SK-N-SH (cell line): Measurements from ENCODE around the gene ZNF8. TPM values are rescaled to one million over a fixed set of nuclear protein-coding genes. Genes with fewer than 3 reads are reported as not detected.

Experiments
- CTCF ChIA-PET: fragments of 300-600, 350-600 bp; formaldehyde crosslinking; extraction: SDS; loops from one replicate; lab custom pipeline; 2021; lab: Yijun Ruan, JAX
- POLR2A ChIA-PET: fragments of 350-600 bp; sonication (Branson Sonifier 250); formaldehyde crosslinking; extraction: SDS; loops from one replicate; lab custom pipeline; 2020; ENCODE audit warnings: antibody characterized with exemption, inconsistent platforms; lab: Yijun Ruan, JAX
- DNase-seq: peaks from one replicate; pipeline ENCODE4 v3.0.0; 2012
- H2AFZ ChIP-seq: fragments of 200-600 bp; sonication (generic); 2 replicates; pipeline ENCODE4 v1.8.1; 2016; ENCODE audit warnings: antibody characterized with exemption, mild to moderate bottlenecking, low read depth
- H3F3A ChIP-seq: fragments of 200-600 bp; sonication (generic); replicated peaks from 2 replicates; pipeline ENCODE3; 2016; ENCODE audit warnings: antibody characterized with exemption, mild to moderate bottlenecking; ENCODE audit not compliant: insufficient read depth
- H3K27ac ChIP-seq, 2 experiments: fragments of 200-500 bp in 1 of 2; fragments of 200-600 bp in 1 of 2; sonication (Bioruptor generic) in 1 of 2; sonication (generic), shearing (Covaris generic) in 1 of 2; 2 replicates each; pipeline versions ENCODE4 v1.5.1 to v1.6.1; 2014 to 2016; ENCODE audit warnings: low read depth in 2 of 2, inconsistent platforms in 1 of 2, low read length in 1 of 2, mild to moderate bottlenecking in 1 of 2, mixed read lengths in 1 of 2
- H3K27me3 ChIP-seq: fragments of 200-600 bp; sonication (generic), shearing (Covaris generic); 2 replicates; pipeline ENCODE4 v1.6.1; 2016; ENCODE audit warnings: mixed run types; ENCODE audit not compliant: insufficient read depth
- H3K36me3 ChIP-seq, 2 experiments: fragments of 200-500 bp in 1 of 2; fragments of 200-600 bp in 1 of 2; sonication (Bioruptor generic) in 1 of 2; sonication (generic) in 1 of 2; replicated peaks in 1 of 2; 2 replicates each; pipeline versions ENCODE3 to v1.5.1; 2014 to 2016; ENCODE audit warnings: low read length in 1 of 2, mild to moderate bottlenecking in 1 of 2; ENCODE audit not compliant: insufficient read depth in 2 of 2, control insufficient read depth in 1 of 2
- H3K4me1 ChIP-seq, 2 experiments: fragments of 200-500 bp in 1 of 2; fragments of 200-600 bp in 1 of 2; sonication (Bioruptor generic) in 1 of 2; sonication (generic), shearing (Covaris generic) in 1 of 2; 2 replicates each; pipeline versions ENCODE4 v1.5.1 to v1.6.1; 2014 to 2016; ENCODE audit warnings: low read depth in 1 of 2, low read length in 1 of 2, mixed run types in 1 of 2; ENCODE audit not compliant: insufficient read depth in 2 of 2, control insufficient read depth in 1 of 2
- H3K4me2 ChIP-seq: fragments of 200-600 bp; sonication (generic), shearing (Covaris generic); 2 replicates; pipeline ENCODE4 v1.6.1; 2017; ENCODE audit warnings: mixed run types
- H3K4me3 ChIP-seq, 2 experiments: fragments of 200-500 bp in 1 of 2; fragments of 200-600 bp in 1 of 2; sonication (Bioruptor generic) in 1 of 2; sonication (generic), shearing (Covaris generic) in 1 of 2; 2 replicates each; pipeline versions ENCODE4 v1.5.1 to v1.8.1; 2014 to 2016; ENCODE audit warnings: low read depth in 2 of 2, inconsistent platforms in 1 of 2, low read length in 1 of 2, mild to moderate bottlenecking in 1 of 2, mixed read lengths in 1 of 2, moderate library complexity in 1 of 2
- H3K79me2 ChIP-seq: fragments of 200-600 bp; sonication (generic); 2 replicates; pipeline ENCODE4 v1.8.1; 2017; ENCODE audit warnings: mild to moderate bottlenecking; ENCODE audit not compliant: insufficient read depth
- H3K9ac ChIP-seq: fragments of 200-600 bp; sonication (generic); 2 replicates; pipeline ENCODE4 v1.6.1; 2017; ENCODE audit warnings: mixed run types
- H3K9me2 ChIP-seq: fragments of 200-600 bp; sonication (generic); 2 replicates; pipeline ENCODE4 v1.6.1; 2017; ENCODE audit warnings: mixed run types
- H3K9me3 ChIP-seq: fragments of 200-600 bp; sonication (generic); 2 replicates; pipeline ENCODE4 v1.6.1; 2017; ENCODE audit warnings: mixed run types, mild to moderate bottlenecking, moderate library complexity
- H4K20me1 ChIP-seq: fragments of 200-600 bp; sonication (generic); 2 replicates; pipeline ENCODE4 v1.6.1; 2017; ENCODE audit warnings: mild to moderate bottlenecking, mixed run types; ENCODE audit not compliant: insufficient read depth
- CHD2 ChIP-seq: fragments of 150-350 bp; IDR thresholded peaks from 2 replicates; pipeline ENCODE4 v1.6.1; 2018; ENCODE audit warnings: low read length; ENCODE audit not compliant: partially characterized antibody
- EP300 ChIP-seq, 2 experiments: IDR thresholded peaks; 2 replicates each; pipeline versions ENCODE4 v1.4.0 to v1.6.1; 2012; ENCODE audit warnings: borderline replicate concordance in 1 of 2, low read depth in 1 of 2, low read length in 1 of 2
- FOSL2 ChIP-seq: IDR thresholded peaks from 2 replicates; pipeline ENCODE4 v1.4.0; 2012; ENCODE audit warnings: low read depth, mild to moderate bottlenecking, moderate library complexity, borderline replicate concordance
- GABPA ChIP-seq: IDR thresholded peaks from 2 replicates; pipeline ENCODE4 v1.4.0; 2012; ENCODE audit warnings: low read depth, mild to moderate bottlenecking
- GATA2 ChIP-seq: sonication (generic); formaldehyde crosslinking; IDR thresholded peaks from 2 replicates; pipeline ENCODE4 v1.5.0; 2020; ENCODE audit warnings: mild to moderate bottlenecking, missing genetic modification reagents
- MEF2A ChIP-seq: IDR thresholded peaks from 2 replicates; pipeline ENCODE4 v1.4.0; 2012; ENCODE audit warnings: low read depth, borderline replicate concordance
- NFIC ChIP-seq: IDR thresholded peaks from 2 replicates; pipeline ENCODE4 v1.4.0; 2012; ENCODE audit warnings: borderline replicate concordance
- NRF1 ChIP-seq: IDR thresholded peaks from 2 replicates; pipeline ENCODE4 v1.6.1; 2012; ENCODE audit warnings: low read depth, mild to moderate bottlenecking, low read length
- RCOR1 ChIP-seq: fragments of 150-350 bp; IDR thresholded peaks from 2 replicates; pipeline ENCODE4 v1.6.1; 2017; ENCODE audit warnings: antibody characterized with exemption, low read length
- RFX5 ChIP-seq: IDR thresholded peaks from 2 replicates; pipeline ENCODE4 v1.6.1; 2012; ENCODE audit warnings: mild to moderate bottlenecking, improper control_type of control experiment, low read length
- RXRA ChIP-seq: IDR thresholded peaks from 2 replicates; pipeline ENCODE4 v1.4.0; 2012; ENCODE audit warnings: low read depth, mild to moderate bottlenecking, borderline replicate concordance
- SMC3 ChIP-seq: IDR thresholded peaks from 2 replicates; pipeline ENCODE4 v1.6.1; 2012; ENCODE audit warnings: low read depth, low read length, improper control_type of control experiment
- TCF12 ChIP-seq: IDR thresholded peaks from 2 replicates; pipeline ENCODE4 v1.4.0; 2012
- TEAD4 ChIP-seq: IDR thresholded peaks from 2 replicates; pipeline ENCODE4 v1.4.0; 2012; ENCODE audit warnings: mild to moderate bottlenecking, borderline replicate concordance; ENCODE audit not compliant: insufficient read depth
- WGBS: methylation state at CpG from one replicate; pipeline ENCODE4 v1.1.6; 2017; ENCODE audit warnings: low lambda C conversion rate; 5-methylcytosine and 5-hydroxymethylcytosine counted together
- polyA plus RNA-seq, 3 experiments: library from polyadenylated mRNA; depleted of rRNA; stranded (reverse); fragments of >200 nt; gene quantifications; 2 replicates each; pipeline ENCODE4 v1.2.3, GENCODE V29; 2012
- TF ChIP-seq, protein P1 (sequence below): IDR thresholded peaks from 2 replicates; pipeline ENCODE4 v1.4.0; 2012; ENCODE audit warnings: low read depth
- TF ChIP-seq, protein P2 (sequence below): fragments of 150-350 bp; IDR thresholded peaks from 2 replicates; pipeline ENCODE4 v1.6.1; 2016; ENCODE audit warnings: mild to moderate bottlenecking, low read depth, low read length
- TF ChIP-seq, protein P3 (sequence below): fragments of 200-600 bp; sonication (generic); IDR thresholded peaks from 2 replicates; pipeline ENCODE4 v1.6.1; 2017; ENCODE audit warnings: antibody characterized with exemption, mild to moderate bottlenecking, moderate library complexity
- TF ChIP-seq, protein P4 (sequence below): IDR thresholded peaks from 2 replicates; pipeline ENCODE4 v1.4.0; 2012; ENCODE audit warnings: low read depth, borderline replicate concordance

Gene ZNF8
- polyA plus RNA-seq, 1 of the 3 experiments (the other 2 are of a cell fraction): 1.4 TPM

DNA sequence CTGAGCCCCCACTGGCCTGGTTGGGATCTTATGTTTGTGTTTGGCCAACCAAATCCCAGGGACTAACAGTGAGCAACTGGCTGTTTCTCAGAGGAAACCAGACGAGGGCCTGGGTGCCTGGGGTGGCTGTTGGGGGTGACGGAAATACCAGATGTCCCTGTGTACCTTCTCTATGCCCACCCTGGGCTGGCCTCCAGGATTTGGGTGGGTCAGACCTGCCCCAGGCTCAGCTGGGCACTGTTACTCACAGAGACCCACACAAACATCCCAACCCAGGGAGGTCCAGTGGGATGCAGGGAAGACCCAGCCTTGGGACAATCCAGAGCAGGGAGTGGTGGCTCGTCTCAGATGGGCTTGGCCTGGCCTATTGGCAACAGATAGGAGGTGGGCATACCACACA is 56.9 kb downstream of the ZNF8 start:
- H2AFZ ChIP-seq: no peak overlapping the region
- H3F3A ChIP-seq: no peaks in the 10 kb centered on the region
- peaks cover 24 to 42% of the 10 kb centered on the region in 2 experiments for H3K36me3 ChIP-seq
- no peak overlapping the region for H3K4me2 ChIP-seq
- no peak for DNase-seq
- H4K20me1 ChIP-seq: no peaks in the 10 kb centered on the region
- H3K9ac ChIP-seq: no peak overlapping the region
- H3K9me3 ChIP-seq: no peaks in the 10 kb centered on the region
- no peaks in the 10 kb centered on the region for H3K27me3 ChIP-seq
- 87% methylated on average over 3 of the region's 3 CpGs for WGBS
- ChIA-PET POLR2A (interaction anchor here (1.0 kb wide), 1 partner anchor 12 kb away, joined by 5 read pairs; no protein-coding TSS in a partner anchor), CTCF (no interaction called here)
- no peak overlapping the region for H3K4me3 ChIP-seq
- H3K4me1 ChIP-seq: no peaks in the 10 kb centered on the region; a peak in 1 of 4 replicates
- H3K9me2 ChIP-seq: no peaks in the 10 kb centered on the region
- TF ChIP-seq MEF2A (no peak), TCF12 (no peak), SMC3 (no peak), GABPA (no peak), CHD2 (no peak), RXRA (no peak), GATA2 (CRISPR knock-in tag) (no peak), EP300 (IDR thresholded peaks at IDR 0.05; ENCODE audit: borderline replicate concordance in 1 of 2, low read depth in 1 of 2, low read length in 1 of 2) (no peak), RCOR1 (no peak), FOSL2 (no peak), RFX5 (no peak), NRF1 (no peak), TEAD4 (no peak), NFIC (no peak)
- TF ChIP-seq, protein P1, sequence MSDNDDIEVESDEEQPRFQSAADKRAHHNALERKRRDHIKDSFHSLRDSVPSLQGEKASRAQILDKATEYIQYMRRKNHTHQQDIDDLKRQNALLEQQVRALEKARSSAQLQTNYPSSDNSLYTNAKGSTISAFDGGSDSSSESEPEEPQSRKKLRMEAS: no peak
- TF ChIP-seq, protein P2, sequence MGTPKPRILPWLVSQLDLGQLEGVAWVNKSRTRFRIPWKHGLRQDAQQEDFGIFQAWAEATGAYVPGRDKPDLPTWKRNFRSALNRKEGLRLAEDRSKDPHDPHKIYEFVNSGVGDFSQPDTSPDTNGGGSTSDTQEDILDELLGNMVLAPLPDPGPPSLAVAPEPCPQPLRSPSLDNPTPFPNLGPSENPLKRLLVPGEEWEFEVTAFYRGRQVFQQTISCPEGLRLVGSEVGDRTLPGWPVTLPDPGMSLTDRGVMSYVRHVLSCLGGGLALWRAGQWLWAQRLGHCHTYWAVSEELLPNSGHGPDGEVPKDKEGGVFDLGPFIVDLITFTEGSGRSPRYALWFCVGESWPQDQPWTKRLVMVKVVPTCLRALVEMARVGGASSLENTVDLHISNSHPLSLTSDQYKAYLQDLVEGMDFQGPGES: no peak
- TF ChIP-seq, protein P3, sequence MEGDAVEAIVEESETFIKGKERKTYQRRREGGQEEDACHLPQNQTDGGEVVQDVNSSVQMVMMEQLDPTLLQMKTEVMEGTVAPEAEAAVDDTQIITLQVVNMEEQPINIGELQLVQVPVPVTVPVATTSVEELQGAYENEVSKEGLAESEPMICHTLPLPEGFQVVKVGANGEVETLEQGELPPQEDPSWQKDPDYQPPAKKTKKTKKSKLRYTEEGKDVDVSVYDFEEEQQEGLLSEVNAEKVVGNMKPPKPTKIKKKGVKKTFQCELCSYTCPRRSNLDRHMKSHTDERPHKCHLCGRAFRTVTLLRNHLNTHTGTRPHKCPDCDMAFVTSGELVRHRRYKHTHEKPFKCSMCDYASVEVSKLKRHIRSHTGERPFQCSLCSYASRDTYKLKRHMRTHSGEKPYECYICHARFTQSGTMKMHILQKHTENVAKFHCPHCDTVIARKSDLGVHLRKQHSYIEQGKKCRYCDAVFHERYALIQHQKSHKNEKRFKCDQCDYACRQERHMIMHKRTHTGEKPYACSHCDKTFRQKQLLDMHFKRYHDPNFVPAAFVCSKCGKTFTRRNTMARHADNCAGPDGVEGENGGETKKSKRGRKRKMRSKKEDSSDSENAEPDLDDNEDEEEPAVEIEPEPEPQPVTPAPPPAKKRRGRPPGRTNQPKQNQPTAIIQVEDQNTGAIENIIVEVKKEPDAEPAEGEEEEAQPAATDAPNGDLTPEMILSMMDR: no peak
- TF ChIP-seq, protein P4, sequence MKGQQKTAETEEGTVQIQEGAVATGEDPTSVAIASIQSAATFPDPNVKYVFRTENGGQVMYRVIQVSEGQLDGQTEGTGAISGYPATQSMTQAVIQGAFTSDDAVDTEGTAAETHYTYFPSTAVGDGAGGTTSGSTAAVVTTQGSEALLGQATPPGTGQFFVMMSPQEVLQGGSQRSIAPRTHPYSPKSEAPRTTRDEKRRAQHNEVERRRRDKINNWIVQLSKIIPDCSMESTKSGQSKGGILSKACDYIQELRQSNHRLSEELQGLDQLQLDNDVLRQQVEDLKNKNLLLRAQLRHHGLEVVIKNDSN: no peak
- H3K79me2 ChIP-seq: peaks cover 14% of the 10 kb centered on the region; the same call in 1 of the 2 replicates
- H3K27ac ChIP-seq: no peak overlapping the region
